Neural cell (in vitro differentiated cells): Measurements from ENCODE around the gene FUT8. TPM values are rescaled to one million over a fixed set of nuclear protein-coding genes. Genes with fewer than 3 reads are reported as not detected.

Experiments used
- H2AFZ ChIP-seq: fragments of 200-600, 300-800 bp; sonication (generic), shearing (Covaris generic); 2 replicates; pipeline ENCODE4 v1.6.0; 2014; ENCODE audit warnings: low read depth, mild to moderate bottlenecking, antibody characterized with exemption, low read length, moderate library complexity
- H3F3A ChIP-seq: fragments of 200-600 bp; shearing (Covaris generic); 2 replicates; pipeline ENCODE4 v1.6.1; 2016; ENCODE audit warnings: mild to moderate bottlenecking, moderate library complexity, mixed read lengths, antibody characterized with exemption, low read length; ENCODE audit not compliant: insufficient read depth, poor library complexity, severe bottlenecking
- H3K27ac ChIP-seq: fragments of 200-600, 300-800 bp; sonication (generic), shearing (Covaris generic); 2 replicates; pipeline ENCODE4 v1.5.1; 2014; ENCODE audit warnings: mild to moderate bottlenecking, low read length, moderate library complexity
- H3K27me3 ChIP-seq: fragments of 300-800, 200-600 bp; sonication (generic), shearing (Covaris generic); 2 replicates; pipeline ENCODE4 v1.6.0; 2014; ENCODE audit warnings: mild to moderate bottlenecking, low read depth, low read length, moderate library complexity; ENCODE audit not compliant: insufficient read depth
- H3K36me3 ChIP-seq: fragments of 300-800, 200-600 bp; sonication (generic), shearing (Covaris generic); 2 replicates; pipeline ENCODE4 v1.5.1; 2014; ENCODE audit warnings: mild to moderate bottlenecking, antibody characterized with exemption, low read length, moderate library complexity; ENCODE audit not compliant: insufficient read depth
- H3K4me2 ChIP-seq: fragments of 300-800, 200-600 bp; sonication (generic), shearing (Covaris generic); 2 replicates; pipeline ENCODE4 v1.6.0; 2014; ENCODE audit warnings: mild to moderate bottlenecking, low read length
- H3K4me3 ChIP-seq: fragments of 300-800, 200-600 bp; sonication (generic), shearing (Covaris generic); 2 replicates; pipeline ENCODE4 v1.5.1; 2014; ENCODE audit warnings: mild to moderate bottlenecking, low read length, moderate library complexity
- H3K79me2 ChIP-seq: fragments of 200-600 bp; shearing (Covaris generic); replicated peaks from 2 replicates; pipeline ENCODE4 v1.6.0; 2014; ENCODE audit warnings: mild to moderate bottlenecking, low read length, moderate library complexity; ENCODE audit not compliant: insufficient read depth
- H3K9ac ChIP-seq: fragments of 300-800, 200-600 bp; sonication (generic), shearing (Covaris generic); 2 replicates; pipeline ENCODE4 v1.6.1; 2016; ENCODE audit warnings: mild to moderate bottlenecking, low read length, mixed read lengths
- H3K9me2 ChIP-seq: fragments of 200-600 bp; shearing (Covaris generic); 2 replicates; pipeline ENCODE4 v1.6.1; 2016; ENCODE audit warnings: mild to moderate bottlenecking, low read length, mixed read lengths; ENCODE audit not compliant: insufficient read depth
- H3K9me3 ChIP-seq: fragments of 200-600, 300-800 bp; sonication (generic), shearing (Covaris generic); 2 replicates; pipeline ENCODE4 v1.6.1; 2016; ENCODE audit warnings: mild to moderate bottlenecking, mixed run types, low read length, moderate library complexity, mixed read lengths
- H4K20me1 ChIP-seq: fragments of 200-600 bp; shearing (Covaris generic); 2 replicates; pipeline ENCODE4 v1.6.1; 2016; ENCODE audit warnings: mild to moderate bottlenecking, mixed run types; ENCODE audit not compliant: insufficient read depth
- EP300 ChIP-seq: fragments of 450-650 bp; conservative IDR thresholded peaks from 2 replicates; pipeline ENCODE4 v1.6.1; 2014; ENCODE audit warnings: antibody characterized with exemption, mild to moderate bottlenecking, moderate library complexity; ENCODE audit not compliant: poor library complexity, severe bottlenecking
- EZH2 ChIP-seq: fragments of 200-600, 300-800 bp; shearing (Covaris generic), sonication (generic); IDR thresholded peaks from 2 replicates; pipeline ENCODE4 v1.6.1; 2014; ENCODE audit warnings: antibody characterized with exemption, low read length, borderline replicate concordance, mild to moderate bottlenecking; ENCODE audit not compliant: insufficient read depth, poor library complexity, severe bottlenecking
- MXI1 ChIP-seq: fragments of 450-650 bp; conservative IDR thresholded peaks from 2 replicates; pipeline ENCODE4 v1.6.1; 2014; ENCODE audit warnings: antibody characterized with exemption, mild to moderate bottlenecking; ENCODE audit not compliant: poor library complexity, severe bottlenecking
- POLR2AphosphoS5 ChIP-seq: IDR thresholded peaks from 2 replicates; pipeline ENCODE4 v1.6.1; 2012
- RAD21 ChIP-seq: fragments of 450-650 bp; conservative IDR thresholded peaks from 2 replicates; pipeline ENCODE4 v1.6.1; 2014; ENCODE audit warnings: antibody characterized with exemption, mild to moderate bottlenecking, moderate library complexity
- SMC3 ChIP-seq: fragments of 450-650 bp; conservative IDR thresholded peaks from 2 replicates; pipeline ENCODE4 v1.6.1; 2014; ENCODE audit warnings: antibody characterized with exemption, mild to moderate bottlenecking, moderate library complexity; ENCODE audit not compliant: poor library complexity
- TAF1 ChIP-seq: IDR thresholded peaks from 2 replicates; pipeline ENCODE4 v1.6.1; 2012; ENCODE audit warnings: low read depth
- polyA plus RNA-seq: library from polyadenylated mRNA; depleted of rRNA; stranded (reverse); fragments of >200 nt; gene quantifications from 2 replicates; pipeline ENCODE4 v1.2.3, GENCODE V29; 2014
- TF ChIP-seq, protein P1 (sequence below): fragments of 450-650 bp; IDR thresholded peaks from 2 replicates; pipeline ENCODE4 v1.5.1; 2014; ENCODE audit warnings: antibody characterized with exemption, mild to moderate bottlenecking, moderate library complexity; ENCODE audit not compliant: poor library complexity, severe bottlenecking
- TF ChIP-seq, protein P2 (sequence below): IDR thresholded peaks from 2 replicates; pipeline ENCODE4 v1.6.1; 2012; ENCODE audit warnings: borderline replicate concordance

Gene FUT8
- polyA plus RNA-seq, 1 donor from 2014 or later, result 72.8 TPM

DNA sequence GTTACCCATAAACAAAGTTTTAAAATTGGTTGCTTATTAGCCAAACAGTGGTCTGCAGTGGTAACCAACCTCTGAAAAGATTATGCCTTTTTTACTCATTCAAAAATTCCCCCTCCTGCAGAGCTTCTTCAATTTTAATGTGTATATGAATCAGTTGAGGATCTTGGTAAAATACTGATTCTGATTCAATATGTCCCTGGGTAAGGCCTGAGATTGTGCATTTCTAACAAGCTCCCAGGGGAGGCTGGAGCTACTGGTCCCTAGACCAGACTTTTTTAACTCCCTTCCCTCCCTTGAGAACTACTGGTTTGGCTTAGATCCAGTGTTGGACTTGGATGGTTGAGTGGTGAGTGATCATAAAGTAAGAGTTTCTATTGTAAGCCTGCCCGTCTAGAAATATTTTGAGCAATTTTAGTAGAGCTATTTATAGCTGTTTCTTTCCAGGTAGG, 90.2 kb downstream of the FUT8 start:
- Histone ChIP-seq H3K4me2 (no peak overlapping the region), H3K27ac (no peak overlapping the region), H3F3A (no peaks in the 10 kb centered on the region), H3K27me3 (no peaks in the 10 kb centered on the region), H3K36me3 (no peaks in the 10 kb centered on the region), H3K9me2 (no peaks in the 10 kb centered on the region), H3K9ac (no peak overlapping the region), H3K4me3 (no peak overlapping the region), H3K79me2 (peaks cover 32% of the 10 kb centered on the region), H3K9me3 (no peaks in the 10 kb centered on the region), H2AFZ (no peak overlapping the region), H4K20me1 (no peaks in the 10 kb centered on the region)
- TF ChIP-seq, protein P1, sequence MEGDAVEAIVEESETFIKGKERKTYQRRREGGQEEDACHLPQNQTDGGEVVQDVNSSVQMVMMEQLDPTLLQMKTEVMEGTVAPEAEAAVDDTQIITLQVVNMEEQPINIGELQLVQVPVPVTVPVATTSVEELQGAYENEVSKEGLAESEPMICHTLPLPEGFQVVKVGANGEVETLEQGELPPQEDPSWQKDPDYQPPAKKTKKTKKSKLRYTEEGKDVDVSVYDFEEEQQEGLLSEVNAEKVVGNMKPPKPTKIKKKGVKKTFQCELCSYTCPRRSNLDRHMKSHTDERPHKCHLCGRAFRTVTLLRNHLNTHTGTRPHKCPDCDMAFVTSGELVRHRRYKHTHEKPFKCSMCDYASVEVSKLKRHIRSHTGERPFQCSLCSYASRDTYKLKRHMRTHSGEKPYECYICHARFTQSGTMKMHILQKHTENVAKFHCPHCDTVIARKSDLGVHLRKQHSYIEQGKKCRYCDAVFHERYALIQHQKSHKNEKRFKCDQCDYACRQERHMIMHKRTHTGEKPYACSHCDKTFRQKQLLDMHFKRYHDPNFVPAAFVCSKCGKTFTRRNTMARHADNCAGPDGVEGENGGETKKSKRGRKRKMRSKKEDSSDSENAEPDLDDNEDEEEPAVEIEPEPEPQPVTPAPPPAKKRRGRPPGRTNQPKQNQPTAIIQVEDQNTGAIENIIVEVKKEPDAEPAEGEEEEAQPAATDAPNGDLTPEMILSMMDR, result no peak
- TF ChIP-seq, protein P2, sequence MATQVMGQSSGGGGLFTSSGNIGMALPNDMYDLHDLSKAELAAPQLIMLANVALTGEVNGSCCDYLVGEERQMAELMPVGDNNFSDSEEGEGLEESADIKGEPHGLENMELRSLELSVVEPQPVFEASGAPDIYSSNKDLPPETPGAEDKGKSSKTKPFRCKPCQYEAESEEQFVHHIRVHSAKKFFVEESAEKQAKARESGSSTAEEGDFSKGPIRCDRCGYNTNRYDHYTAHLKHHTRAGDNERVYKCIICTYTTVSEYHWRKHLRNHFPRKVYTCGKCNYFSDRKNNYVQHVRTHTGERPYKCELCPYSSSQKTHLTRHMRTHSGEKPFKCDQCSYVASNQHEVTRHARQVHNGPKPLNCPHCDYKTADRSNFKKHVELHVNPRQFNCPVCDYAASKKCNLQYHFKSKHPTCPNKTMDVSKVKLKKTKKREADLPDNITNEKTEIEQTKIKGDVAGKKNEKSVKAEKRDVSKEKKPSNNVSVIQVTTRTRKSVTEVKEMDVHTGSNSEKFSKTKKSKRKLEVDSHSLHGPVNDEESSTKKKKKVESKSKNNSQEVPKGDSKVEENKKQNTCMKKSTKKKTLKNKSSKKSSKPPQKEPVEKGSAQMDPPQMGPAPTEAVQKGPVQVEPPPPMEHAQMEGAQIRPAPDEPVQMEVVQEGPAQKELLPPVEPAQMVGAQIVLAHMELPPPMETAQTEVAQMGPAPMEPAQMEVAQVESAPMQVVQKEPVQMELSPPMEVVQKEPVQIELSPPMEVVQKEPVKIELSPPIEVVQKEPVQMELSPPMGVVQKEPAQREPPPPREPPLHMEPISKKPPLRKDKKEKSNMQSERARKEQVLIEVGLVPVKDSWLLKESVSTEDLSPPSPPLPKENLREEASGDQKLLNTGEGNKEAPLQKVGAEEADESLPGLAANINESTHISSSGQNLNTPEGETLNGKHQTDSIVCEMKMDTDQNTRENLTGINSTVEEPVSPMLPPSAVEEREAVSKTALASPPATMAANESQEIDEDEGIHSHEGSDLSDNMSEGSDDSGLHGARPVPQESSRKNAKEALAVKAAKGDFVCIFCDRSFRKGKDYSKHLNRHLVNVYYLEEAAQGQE, result no peak
- no peak for TF ChIP-seq SMC3
- no peak for TF ChIP-seq RAD21
- TF ChIP-seq POLR2AphosphoS5, result no peak
- no peak for TF ChIP-seq EZH2
- no peak for TF ChIP-seq EP300
- TF ChIP-seq MXI1, result no peak
- TF ChIP-seq TAF1, result no peak

DNA sequence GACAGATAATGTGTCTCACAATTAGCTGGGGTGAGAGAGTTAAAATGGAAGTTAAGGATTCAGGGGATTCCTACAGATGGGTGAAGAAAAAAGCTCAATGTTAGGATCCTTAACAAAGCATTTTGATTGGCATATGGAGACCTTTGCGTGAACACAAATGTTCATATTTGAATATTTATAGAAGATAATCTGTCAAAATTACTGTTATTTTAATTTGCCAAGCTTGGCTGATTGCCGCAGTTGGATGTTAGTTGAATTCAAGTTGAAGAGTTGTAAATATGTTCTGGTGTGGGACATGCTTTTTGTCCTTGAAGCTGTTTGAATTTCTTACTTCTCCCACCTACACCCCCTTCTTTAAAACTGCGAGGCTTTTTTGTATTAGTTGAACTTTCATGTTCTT, 91.2 kb downstream of the FUT8 start:
- no peak for TF ChIP-seq EP300
- no peak for TF ChIP-seq EZH2
- TF ChIP-seq RAD21, result no peak
- no peak for TF ChIP-seq MXI1
- no peak for TF ChIP-seq POLR2AphosphoS5
- no peak for TF ChIP-seq TAF1
- TF ChIP-seq SMC3, result no peak
- TF ChIP-seq, protein P1, result no peak
- TF ChIP-seq, protein P2, result no peak
- Histone ChIP-seq H3K9ac (no peak overlapping the region), H3K27ac (no peak overlapping the region), H4K20me1 (no peaks in the 10 kb centered on the region), H2AFZ (no peak overlapping the region), H3K36me3 (no peaks in the 10 kb centered on the region), H3K79me2 (peaks cover 34% of the 10 kb centered on the region), H3K9me3 (no peaks in the 10 kb centered on the region), H3K4me3 (no peak overlapping the region), H3F3A (no peaks in the 10 kb centered on the region), H3K27me3 (no peaks in the 10 kb centered on the region), H3K9me2 (no peaks in the 10 kb centered on the region), H3K4me2 (no peak overlapping the region)
